ENCODE data around the gene C1QB. TPM values are rescaled to one million over a fixed set of nuclear protein-coding genes. Genes with fewer than 3 reads are reported as not detected.
"Not testable (repeated sequence)": the region's sequence is repeated elsewhere in the genome, so short reads cannot be mapped to it uniquely, and the experiment has no call there.

The C1QB gene
- polyA plus RNA-seq, 1 of the 3 experiments (the other 2 are of a cell fraction) = not detected

- Histone ChIP-seq H3F3A (replicated peaks; ENCODE audit: insufficient read depth) (no peaks in the 10 kb centered on the region), H3K27ac (ENCODE audit: low read depth in 2 of 2, low read length in 1 of 2) (no peak overlapping the region), H2AFZ (ENCODE audit: low read depth) (no peak overlapping the region), H3K36me3 (replicated peaks in 1 of 2; ENCODE audit: control insufficient read depth in 1 of 2, insufficient read depth in 2 of 2, low read length in 1 of 2) (no peaks in the 10 kb centered on the region), H3K4me1 (ENCODE audit: control insufficient read depth in 1 of 2, insufficient read depth in 2 of 2, low read depth in 1 of 2, low read length in 1 of 2) (no peaks in the 10 kb centered on the region; a peak in 1 of 4 replicates), H3K9me2 (no peaks in the 10 kb centered on the region), H3K4me2 (no peak overlapping the region), H4K20me1 (ENCODE audit: insufficient read depth) (no peaks in the 10 kb centered on the region), H3K79me2 (ENCODE audit: insufficient read depth) (no peaks in the 10 kb centered on the region), H3K4me3 (ENCODE audit: low read depth in 2 of 2, low read length in 1 of 2) (no peak overlapping the region; a peak in 1 of 4 replicates), H3K27me3 (ENCODE audit: insufficient read depth) (peaks cover 7% of the 10 kb centered on the region; the same call in 1 of the 2 replicates), H3K9me3 (no peaks in the 10 kb centered on the region), H3K9ac (no peak overlapping the region)
- TF ChIP-seq POLR2AphosphoS5 (IDR thresholded peaks at IDR 0.05; ENCODE audit: low read depth, low read length) (no peak), MAX (IDR thresholded peaks at IDR 0.05; ENCODE audit: low read depth) (no peak), FOSL2 (IDR thresholded peaks at IDR 0.05; ENCODE audit: borderline replicate concordance, low read depth) (no peak), RAD21 (IDR thresholded peaks at IDR 0.05; ENCODE audit: low read length) (no peak)
- WGBS (ENCODE audit: low lambda C conversion rate) = 4% methylated on average over 1 of the region's 1 CpG
- ChIA-PET CTCF (interaction anchor here (0.5 to 5.4 kb wide), 44 partner anchors 9 to 539 kb away, joined by 3 to 70 read pairs (median 4); no protein-coding TSS in a partner anchor), POLR2A (no interaction called here)
- DNase-seq = no peak
These were observed 21.3 kb downstream of the C1QB start for GRCh38 chr1:22674410-22674749.

GRCh38 chr1:22676151-22676550 lies 23.1 kb downstream of the C1QB start:
- H3K27me3 ChIP-seq (ENCODE audit: insufficient read depth); H4K20me1 ChIP-seq (ENCODE audit: insufficient read depth); H3K79me2 ChIP-seq (ENCODE audit: insufficient read depth); H3K4me1 ChIP-seq (ENCODE audit: control insufficient read depth in 1 of 2, insufficient read depth in 2 of 2, low read depth in 1 of 2, low read length in 1 of 2); H3K4me3 ChIP-seq (ENCODE audit: low read depth in 2 of 2, low read length in 1 of 2); H3K4me2 ChIP-seq; POLR2A ChIA-PET; H3K9me2 ChIP-seq; H2AFZ ChIP-seq (ENCODE audit: low read depth); DNase-seq; H3K9ac ChIP-seq; H3F3A ChIP-seq (replicated peaks; ENCODE audit: insufficient read depth); H3K27ac ChIP-seq (ENCODE audit: low read depth in 2 of 2, low read length in 1 of 2); H3K36me3 ChIP-seq (replicated peaks in 1 of 2; ENCODE audit: control insufficient read depth in 1 of 2, insufficient read depth in 2 of 2, low read length in 1 of 2); H3K9me3 ChIP-seq: not testable (repeated sequence)
- 98% methylated on average over 15 of the region's 15 CpGs for WGBS (ENCODE audit: low lambda C conversion rate)
- CTCF ChIA-PET = interaction anchor here (0.8 to 5.4 kb wide), 8 partner anchors 9 to 254 kb away, joined by 3 to 45 read pairs (median 3); no protein-coding TSS in a partner anchor

DNA sequence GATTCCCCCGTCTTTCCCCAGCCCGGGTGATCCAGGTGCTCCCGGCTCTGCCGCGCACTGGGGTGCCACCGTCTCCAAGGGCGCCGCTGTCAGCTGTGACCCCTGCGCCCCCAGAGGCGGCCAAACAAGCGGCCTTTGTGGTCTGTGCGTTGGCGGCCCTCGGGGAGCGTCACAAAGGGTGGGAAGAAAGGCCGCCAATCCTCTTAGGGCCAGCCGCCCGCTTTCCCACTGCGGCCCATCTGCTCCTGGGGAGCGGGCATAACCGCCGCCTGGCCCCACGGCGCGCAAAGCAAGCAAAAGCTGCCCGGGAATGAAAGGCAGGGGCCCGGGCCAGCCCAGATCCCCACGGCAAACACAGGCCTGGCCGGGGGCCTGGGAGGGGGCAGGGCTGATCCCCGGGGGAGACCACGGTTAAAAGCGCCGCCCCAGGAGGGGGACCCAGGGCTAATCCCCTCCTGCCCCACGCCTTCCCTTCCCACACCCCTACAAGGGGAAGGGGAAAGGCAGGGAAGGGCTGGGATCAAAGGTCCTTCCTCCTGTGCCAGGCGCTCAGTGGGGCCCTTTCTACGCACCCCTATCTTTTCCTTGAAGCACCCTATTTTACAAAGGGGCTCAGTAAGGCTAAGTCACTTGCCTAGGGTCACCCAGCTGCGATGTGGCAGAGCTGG lies 24.0 kb downstream of the C1QB start:
- no peak overlapping the region for H3K4me2 ChIP-seq
- H3K79me2 ChIP-seq (ENCODE audit: insufficient read depth) = no peaks in the 10 kb centered on the region
- ChIA-PET POLR2A (no interaction called here), CTCF (interaction anchor here (0.8 to 5.4 kb wide), 9 partner anchors 9 to 253 kb away, joined by 3 to 45 read pairs (median 5); no protein-coding TSS in a partner anchor)
- H3F3A ChIP-seq (replicated peaks; ENCODE audit: insufficient read depth) = peaks cover 5% of the 10 kb centered on the region
- H3K9ac ChIP-seq = no peak overlapping the region
- no peaks in the 10 kb centered on the region for H3K9me3 ChIP-seq
- H3K27me3 ChIP-seq (ENCODE audit: insufficient read depth) = 0 out of 2 replicates have a peak, but pooled peaks cover under 1% of the 10 kb centered on the region
- H3K36me3 ChIP-seq (replicated peaks in 1 of 2; ENCODE audit: control insufficient read depth in 1 of 2, insufficient read depth in 2 of 2, low read length in 1 of 2) = no peaks in the 10 kb centered on the region
- no peak overlapping the region for H3K4me3 ChIP-seq (ENCODE audit: low read depth in 2 of 2, low read length in 1 of 2)
- DNase-seq = no peak
- peaks cover 0 to 5% of the 10 kb centered on the region in 2 experiments; a peak in 1 of 4 replicates for H3K4me1 ChIP-seq (ENCODE audit: control insufficient read depth in 1 of 2, insufficient read depth in 2 of 2, low read depth in 1 of 2, low read length in 1 of 2)
- no peaks in the 10 kb centered on the region for H4K20me1 ChIP-seq (ENCODE audit: insufficient read depth)
- H3K9me2 ChIP-seq = no peaks in the 10 kb centered on the region
- no peak overlapping the region for H3K27ac ChIP-seq (ENCODE audit: low read depth in 2 of 2, low read length in 1 of 2)
- H2AFZ ChIP-seq (ENCODE audit: low read depth) = no peak overlapping the region
- 96% methylated on average over 27 of the region's 37 CpGs for WGBS (ENCODE audit: low lambda C conversion rate)
- TF ChIP-seq CHD2 (IDR thresholded peaks at IDR 0.05; ENCODE audit: low read length, partially characterized antibody) (no peak), JUND (IDR thresholded peaks at IDR 0.05) (no peak), TEAD4 (IDR thresholded peaks at IDR 0.05; ENCODE audit: borderline replicate concordance, insufficient read depth) (no peak), IRF3 (IDR thresholded peaks at IDR 0.05; ENCODE audit: low read depth, low read length) (no peak), NFIC (IDR thresholded peaks at IDR 0.05; ENCODE audit: borderline replicate concordance) (no peak), PBX3 (IDR thresholded peaks at IDR 0.05) (no peak), TCF12 (IDR thresholded peaks at IDR 0.05) (no peak), TAF1 (IDR thresholded peaks at IDR 0.05; ENCODE audit: borderline replicate concordance, low read depth, low read length) (no peak), FOSL2 (IDR thresholded peaks at IDR 0.05; ENCODE audit: borderline replicate concordance, low read depth) (no peak), SMC3 (IDR thresholded peaks at IDR 0.05; ENCODE audit: low read depth, low read length) (no peak), MXI1 (IDR thresholded peaks at IDR 0.05; ENCODE audit: low read depth, low read length) (no peak), FOXM1 (IDR thresholded peaks at IDR 0.05; ENCODE audit: low read depth) (no peak), GATA2 (CRISPR knock-in tag; IDR thresholded peaks at IDR 0.05) (no peak), RCOR1 (IDR thresholded peaks at IDR 0.05; ENCODE audit: low read length) (no peak)
- TF ChIP-seq, protein P1, sequence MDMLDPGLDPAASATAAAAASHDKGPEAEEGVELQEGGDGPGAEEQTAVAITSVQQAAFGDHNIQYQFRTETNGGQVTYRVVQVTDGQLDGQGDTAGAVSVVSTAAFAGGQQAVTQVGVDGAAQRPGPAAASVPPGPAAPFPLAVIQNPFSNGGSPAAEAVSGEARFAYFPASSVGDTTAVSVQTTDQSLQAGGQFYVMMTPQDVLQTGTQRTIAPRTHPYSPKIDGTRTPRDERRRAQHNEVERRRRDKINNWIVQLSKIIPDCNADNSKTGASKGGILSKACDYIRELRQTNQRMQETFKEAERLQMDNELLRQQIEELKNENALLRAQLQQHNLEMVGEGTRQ (IDR thresholded peaks at IDR 0.05; ENCODE audit: borderline replicate concordance, low read depth, low read length) = no peak
- TF ChIP-seq, protein P2, sequence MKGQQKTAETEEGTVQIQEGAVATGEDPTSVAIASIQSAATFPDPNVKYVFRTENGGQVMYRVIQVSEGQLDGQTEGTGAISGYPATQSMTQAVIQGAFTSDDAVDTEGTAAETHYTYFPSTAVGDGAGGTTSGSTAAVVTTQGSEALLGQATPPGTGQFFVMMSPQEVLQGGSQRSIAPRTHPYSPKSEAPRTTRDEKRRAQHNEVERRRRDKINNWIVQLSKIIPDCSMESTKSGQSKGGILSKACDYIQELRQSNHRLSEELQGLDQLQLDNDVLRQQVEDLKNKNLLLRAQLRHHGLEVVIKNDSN (IDR thresholded peaks at IDR 0.05; ENCODE audit: borderline replicate concordance, low read depth) = no peak

All from SK-N-SH (cell line).